H1 (cell line): ENCODE data around the gene CAMK2D. TPM values are rescaled to one million over a fixed set of nuclear protein-coding genes. Genes with fewer than 3 reads are reported as not detected.

ENCODE experiments used
- CTCF ChIA-PET: fragments of 300-600 bp; sonication (Branson Sonifier 250); formaldehyde crosslinking; loops from one replicate; lab custom pipeline; 2021; ENCODE audit not compliant: partially characterized antibody; lab: Charles Lee
- POLR2A ChIA-PET: fragments of 300-600 bp; sonication (Branson Sonifier 250); formaldehyde crosslinking; loops from one replicate; lab custom pipeline; 2021; ENCODE audit warnings: inconsistent platforms; ENCODE audit not compliant: partially characterized antibody; lab: Charles Lee
- DNase-seq, 2 experiments: peaks; one replicate each; pipeline versions ENCODE4 v3.0.0 to v3.0.0-alpha.2; 2010 to 2022; ENCODE audit warnings: low spot score in 2 of 2, low read depth in 1 of 2, mixed read lengths in 1 of 2
- FAIRE-seq: peaks from 2 replicates; lab custom pipeline; 2011; peaks lifted over from hg19 to GRCh38; lab: Jason Lieb, UNC
- H2AFZ ChIP-seq: 2 replicates; pipeline ENCODE4 v1.8.1; 2012; ENCODE audit warnings: low read length, inconsistent platforms
- H2AK5ac ChIP-seq: 2 replicates; pipeline ENCODE4 v1.6.1; 2013; ENCODE audit warnings: low read depth, low read length
- H2BK120ac ChIP-seq: replicated peaks from 2 replicates; pipeline ENCODE3; 2013; ENCODE audit warnings: low read depth, low read length, inconsistent platforms
- H2BK12ac ChIP-seq: 2 replicates; pipeline ENCODE4 v1.6.1; 2013; ENCODE audit warnings: low read depth, low read length
- H2BK15ac ChIP-seq: 2 replicates; pipeline ENCODE4 v1.6.1; 2013; ENCODE audit warnings: low read length
- H2BK20ac ChIP-seq: 2 replicates; pipeline ENCODE4 v1.6.1; 2013; ENCODE audit warnings: low read length
- H2BK5ac ChIP-seq: 2 replicates; pipeline ENCODE4 v1.6.1; 2013; ENCODE audit warnings: low read depth, low read length
- H3K14ac ChIP-seq: 2 replicates; pipeline ENCODE4 v1.6.1; 2013; ENCODE audit warnings: inconsistent platforms; ENCODE audit not compliant: insufficient read length
- H3K18ac ChIP-seq: 2 replicates; pipeline ENCODE4 v1.6.1; 2013; ENCODE audit warnings: low read length; ENCODE audit errors: extremely low read depth
- H3K23ac ChIP-seq: 2 replicates; pipeline ENCODE4 v1.6.1; 2013; ENCODE audit warnings: inconsistent platforms; ENCODE audit not compliant: insufficient read length
- H3K23me2 ChIP-seq: 2 replicates; pipeline ENCODE4 v1.6.1; 2013; ENCODE audit warnings: low read depth, low read length
- H3K27ac ChIP-seq: 2 replicates; pipeline ENCODE4 v1.6.1; 2011; ENCODE audit warnings: low read depth, low read length, inconsistent platforms
- H3K27me3 ChIP-seq, 4 experiments: replicated peaks in 1 of 4; 1 replicate in 1 of 4; 2 replicates in 3 of 4; pipeline versions ENCODE4 v1.6.1 to v1.8.1; 2011 to 2013; ENCODE audit warnings: low read length in 3 of 4, mild to moderate bottlenecking in 3 of 4, inconsistent platforms in 2 of 4, mixed read lengths in 2 of 4, moderate library complexity in 1 of 4; ENCODE audit not compliant: control insufficient read depth in 3 of 4, insufficient read depth in 3 of 4; ENCODE audit errors: extremely low read depth in 1 of 4
- H3K36me3 ChIP-seq, 4 experiments: 2 replicates each; pipeline versions ENCODE4 v1.6.1 to v1.8.1; 2011 to 2013; ENCODE audit warnings: mild to moderate bottlenecking in 4 of 4, low read length in 3 of 4, moderate library complexity in 2 of 4, control low read depth in 1 of 4, inconsistent platforms in 1 of 4; ENCODE audit not compliant: insufficient read depth in 4 of 4, control insufficient read depth in 2 of 4
- H3K4ac ChIP-seq: replicated peaks from 2 replicates; pipeline ENCODE3; 2013; ENCODE audit warnings: low read length, low read depth, mixed read lengths, inconsistent platforms; ENCODE audit not compliant: insufficient read length
- H3K4me1 ChIP-seq, 4 experiments: replicated peaks in 1 of 4; 1 replicate in 1 of 4; 2 replicates in 3 of 4; pipeline versions ENCODE4 v1.6.1 to v1.8.1; 2011 to 2013; ENCODE audit warnings: low read length in 3 of 4, inconsistent platforms in 2 of 4, mixed read lengths in 1 of 4; ENCODE audit not compliant: insufficient read depth in 4 of 4, control insufficient read depth in 3 of 4
- H3K4me2 ChIP-seq, 2 experiments: 2 replicates each; pipeline versions ENCODE4 v1.6.1 to v1.8.1; 2011 to 2013; ENCODE audit warnings: low read depth in 2 of 2, low read length in 2 of 2, control low read depth in 1 of 2, inconsistent platforms in 1 of 2, mild to moderate bottlenecking in 1 of 2; ENCODE audit not compliant: insufficient read depth in 1 of 2
- H3K4me3 ChIP-seq, 4 experiments: fragments of 200-600, 300-600 bp in 1 of 4; sonication (generic), shearing (Covaris generic), sonication (Bioruptor Twin) in 1 of 4; 2 replicates each; pipeline versions ENCODE4 v1.5.1 to v1.8.1; 2011 to 2016; ENCODE audit warnings: low read length in 4 of 4, low read depth in 3 of 4, control low read depth in 2 of 4, inconsistent platforms in 2 of 4, mild to moderate bottlenecking in 2 of 4, mixed read lengths in 1 of 4, moderate library complexity in 1 of 4; ENCODE audit not compliant: insufficient read depth in 2 of 4; ENCODE audit errors: extremely low read depth in 1 of 4
- H3K56ac ChIP-seq: replicated peaks from 2 replicates; pipeline ENCODE3; 2013; ENCODE audit warnings: low read depth, mild to moderate bottlenecking, mixed read lengths, low read length, inconsistent platforms; ENCODE audit not compliant: insufficient read length
- H3K79me1 ChIP-seq: 2 replicates; pipeline ENCODE4 v1.6.1; 2013; ENCODE audit warnings: low read depth, low read length, control low read depth
- H3K79me2 ChIP-seq, 2 experiments: 2 replicates each; pipeline versions ENCODE4 v1.6.1 to v1.8.1; 2012 to 2013; ENCODE audit warnings: low read length in 2 of 2, mild to moderate bottlenecking in 2 of 2, inconsistent platforms in 1 of 2; ENCODE audit not compliant: insufficient read depth in 2 of 2, control insufficient read depth in 1 of 2
- H3K9ac ChIP-seq, 4 experiments: replicated peaks in 1 of 4; 1 replicate in 1 of 4; 2 replicates in 3 of 4; pipeline versions ENCODE4 v1.6.1 to v1.8.1; 2011 to 2013; ENCODE audit warnings: low read depth in 3 of 4, low read length in 3 of 4, control low read depth in 2 of 4, mild to moderate bottlenecking in 2 of 4, moderate library complexity in 2 of 4, inconsistent platforms in 1 of 4; ENCODE audit errors: extremely low read depth in 1 of 4
- H3K9me3 ChIP-seq, 2 experiments: 2 replicates each; pipeline versions ENCODE4 v1.6.1 to v1.8.1; 2012 to 2013; ENCODE audit warnings: mild to moderate bottlenecking in 2 of 2, moderate library complexity in 2 of 2, control low read depth in 1 of 2, inconsistent platforms in 1 of 2, low read depth in 1 of 2, low read length in 1 of 2, mixed read lengths in 1 of 2; ENCODE audit not compliant: insufficient read depth in 2 of 2
- H4K20me1 ChIP-seq, 2 experiments: replicated peaks in 1 of 2; 2 replicates each; pipeline versions ENCODE3 to v1.8.1; 2011 to 2013; ENCODE audit warnings: inconsistent platforms in 2 of 2, low read length in 2 of 2, mild to moderate bottlenecking in 1 of 2; ENCODE audit not compliant: insufficient read depth in 2 of 2, control insufficient read depth in 1 of 2
- H4K5ac ChIP-seq: 2 replicates; pipeline ENCODE4 v1.6.1; 2013; ENCODE audit warnings: low read length, low read depth, mixed read lengths, inconsistent platforms; ENCODE audit not compliant: insufficient read length
- H4K8ac ChIP-seq: 2 replicates; pipeline ENCODE4 v1.8.0; 2013; ENCODE audit warnings: mild to moderate bottlenecking, moderate library complexity, low read length, inconsistent platforms; ENCODE audit not compliant: insufficient read depth; ENCODE audit errors: extremely low read depth
- H4K91ac ChIP-seq: replicated peaks from 2 replicates; pipeline ENCODE3; 2013; ENCODE audit warnings: low read length, mixed read lengths, inconsistent platforms; ENCODE audit not compliant: insufficient read length
- NANOG ChIP-seq: IDR thresholded peaks from 2 replicates; pipeline ENCODE4 v1.6.1; 2011; ENCODE audit warnings: low read length, low read depth, mild to moderate bottlenecking, inconsistent platforms; ENCODE audit not compliant: insufficient read depth, poor library complexity, severe bottlenecking
- TBP ChIP-seq: IDR thresholded peaks from 2 replicates; pipeline ENCODE4 v1.6.1; 2011; ENCODE audit warnings: low read depth, low read length, improper control_type of control experiment
- WGBS, 2 experiments: shearing (Covaris generic) in 1 of 2; methylation state at CpG; one replicate each; pipeline versions ENCODE4 v1.1.6 to v1.1.7; 2013 to 2015; ENCODE audit warnings: low lambda C conversion rate in 2 of 2, mixed read lengths in 2 of 2, inconsistent platforms in 1 of 2, low coverage in 1 of 2, missing lambda C conversion rate in 1 of 2; ENCODE audit not compliant: insufficient replicate concordance in 2 of 2, insufficient coverage in 1 of 2, insufficient read length in 1 of 2; ENCODE audit errors: extremely low coverage in 1 of 2, missing lambda C conversion rate in 1 of 2; 5-methylcytosine and 5-hydroxymethylcytosine counted together
- polyA plus RNA-seq, 7 experiments: library from polyadenylated mRNA; depleted of rRNA in 3 of 7; stranded (reverse) in 5 of 7; unstranded in 2 of 7; fragments of >200 nt in 5 of 7; fragments of 200-250 nt in 2 of 7; gene quantifications; 1 replicate in 5 of 7; 2 replicates in 1 of 7; 4 replicates in 1 of 7; pipeline versions ENCODE4 v1.2.1 to v1.2.3, GENCODE V29; 2011 to 2013; ENCODE audit warnings: missing spikeins in 2 of 7, mixed read lengths in 2 of 7
- total RNA-seq: library from RNA; stranded (reverse); fragmentation: NEBNext Ultra II Directional; extraction: Animal tissue kit (Norgen Biotek cat#: 25700); gene quantifications from 2 replicates; pipeline ENCODE4 v1.2.1, GENCODE V29; 2021
- TF ChIP-seq, protein P1 (sequence below): IDR thresholded peaks from 2 replicates; pipeline ENCODE4 v1.6.1; 2012; ENCODE audit warnings: low read length, inconsistent platforms

CAMK2D gene
- total and polyA plus RNA-seq, 2 of the 8 experiments (the other 6 are each of a cell fraction or from before 2014, with no cell fraction given): 3.2 to 7.0 TPM

DNA sequence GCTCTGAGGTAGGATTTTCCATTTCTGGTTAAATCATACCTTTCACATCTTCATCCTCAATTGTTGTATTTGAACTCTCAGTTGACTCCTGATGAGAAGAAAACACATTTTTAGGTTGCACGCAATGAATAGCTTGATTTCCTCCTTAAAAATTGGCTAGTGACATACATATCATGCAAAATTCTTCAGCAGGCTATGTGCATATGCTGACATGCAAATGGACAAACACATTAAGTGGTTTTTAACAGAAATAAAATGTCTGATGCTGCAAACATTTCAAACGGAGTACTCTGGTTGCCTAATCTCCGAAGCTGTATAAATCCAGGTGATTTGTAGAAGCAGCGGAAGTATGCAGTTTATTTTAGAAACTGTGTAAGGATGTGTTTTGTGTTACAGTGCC is 261.1 kb downstream of the CAMK2D start:
- H3K79me1 ChIP-seq: no peaks in the 10 kb centered on the region
- H2BK20ac ChIP-seq: no peak overlapping the region
- no peak overlapping the region for H2AFZ ChIP-seq
- H2AK5ac ChIP-seq: no peak overlapping the region
- H3K14ac ChIP-seq: no peak overlapping the region
- no peak overlapping the region for H3K23ac ChIP-seq
- H2BK12ac ChIP-seq: no peak overlapping the region
- no peak overlapping the region for H3K27ac ChIP-seq
- no peaks in the 10 kb centered on the region for H3K79me2 ChIP-seq
- TF ChIP-seq TBP: no peak
- no peak for TF ChIP-seq NANOG
- TF ChIP-seq, protein P1, sequence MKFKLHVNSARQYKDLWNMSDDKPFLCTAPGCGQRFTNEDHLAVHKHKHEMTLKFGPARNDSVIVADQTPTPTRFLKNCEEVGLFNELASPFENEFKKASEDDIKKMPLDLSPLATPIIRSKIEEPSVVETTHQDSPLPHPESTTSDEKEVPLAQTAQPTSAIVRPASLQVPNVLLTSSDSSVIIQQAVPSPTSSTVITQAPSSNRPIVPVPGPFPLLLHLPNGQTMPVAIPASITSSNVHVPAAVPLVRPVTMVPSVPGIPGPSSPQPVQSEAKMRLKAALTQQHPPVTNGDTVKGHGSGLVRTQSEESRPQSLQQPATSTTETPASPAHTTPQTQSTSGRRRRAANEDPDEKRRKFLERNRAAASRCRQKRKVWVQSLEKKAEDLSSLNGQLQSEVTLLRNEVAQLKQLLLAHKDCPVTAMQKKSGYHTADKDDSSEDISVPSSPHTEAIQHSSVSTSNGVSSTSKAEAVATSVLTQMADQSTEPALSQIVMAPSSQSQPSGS: no peak
- TF ChIP-seq, all 59 proteins: peak for 0
- Histone ChIP-seq H2BK120ac (no peak overlapping the region), H4K8ac (no peak overlapping the region), H3K4ac (no peak overlapping the region), H3K9ac (no peak overlapping the region), H3K9me3 (peaks cover 4 to 6% of the 10 kb centered on the region in 2 experiments; a peak in 3 of 4 replicates), H3K36me3 (peaks cover 0 to 4% (median 0%) of the 10 kb centered on the region in 4 experiments; a peak in 1 of 8 replicates), H3K56ac (no peak overlapping the region), H4K20me1 (no peaks in the 10 kb centered on the region), H3K4me3 (no peak overlapping the region), H3K18ac (no peak overlapping the region), H3K23me2 (no peaks in the 10 kb centered on the region), H3K4me2 (no peak overlapping the region), H4K91ac (no peak overlapping the region), H4K5ac (no peak overlapping the region), H3K4me1 (no peaks in the 10 kb centered on the region), H2BK5ac (no peak overlapping the region), H3K27me3 (no peaks in the 10 kb centered on the region), H2BK15ac (no peak overlapping the region)
- ChIA-PET CTCF (interaction anchor here (1.5 kb wide), 1 partner anchor 47 kb away, joined by 4 read pairs; no protein-coding TSS in a partner anchor), POLR2A (no interaction called here)
- 90% methylated on average over 4 of the region's 4 CpGs; no CpG with 5 or more reads in 1 of the 2 experiments for WGBS, 2 experiments
- FAIRE-seq (no peak), DNase-seq (no peak)
